ENCODE measurements around the gene POLR2B. TPM values are rescaled to one million over a fixed set of nuclear protein-coding genes. Genes with fewer than 3 reads are reported as not detected.

POLR2B gene
- total RNA-seq, 1 experiment from 2014 or later: 108 TPM

DNA sequence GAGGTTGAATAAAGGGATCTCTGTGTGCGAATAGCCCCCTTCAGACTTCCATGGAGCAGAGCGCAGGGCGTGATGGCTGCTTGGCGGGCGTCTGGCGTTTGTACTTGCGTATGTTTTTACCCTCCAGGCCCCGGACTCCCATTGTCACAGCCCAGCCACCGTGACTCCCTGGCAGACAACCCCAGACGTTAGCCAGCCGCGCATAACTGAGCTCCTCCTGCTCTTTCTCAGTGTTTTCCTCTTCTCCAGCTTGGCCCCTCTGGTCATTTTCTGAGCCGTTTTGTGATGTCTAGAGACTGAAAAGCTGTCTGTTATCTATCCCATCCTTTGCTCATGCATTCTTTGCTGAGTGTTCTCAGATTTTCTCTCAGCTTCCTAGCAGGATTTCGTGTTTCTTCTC, 77.2 kb downstream of the POLR2B start:
- Histone ChIP-seq H3K27ac (ENCODE audit: insufficient read length, low read depth, low read length) (no peak overlapping the region), H3K9ac (ENCODE audit: extremely low read depth, insufficient read length, low read length) (no peak overlapping the region)

More for the DNA sequence above, 77.2 kb downstream of the POLR2B start:
- Histone ChIP-seq H3K56ac (ENCODE audit: insufficient read length, low read depth, low read length) (no peak overlapping the region), H4K5ac (ENCODE audit: insufficient read length, low read depth, low read length) (no peak overlapping the region), H4K91ac (ENCODE audit: insufficient read length, low read depth, low read length) (no peak overlapping the region), H2AK5ac (ENCODE audit: insufficient read length, low read length) (no peak overlapping the region), H2BK15ac (ENCODE audit: low read depth, low read length) (no peak overlapping the region), H2BK20ac (ENCODE audit: low read depth, low read length, poor library complexity, severe bottlenecking) (no peak overlapping the region), H3K9me3 (ENCODE audit: control insufficient read depth, low read depth, low read length) (no peaks in the 10 kb centered on the region), H2BK12ac (ENCODE audit: insufficient read length, low read depth, low read length) (no peak overlapping the region), H3K4me2 (ENCODE audit: insufficient read depth, insufficient read length, low read length) (no peak overlapping the region), H3K27me3 (ENCODE audit: insufficient read depth, low read length) (no peaks in the 10 kb centered on the region), H3K4ac (ENCODE audit: low read depth, low read length) (no peak overlapping the region), H3K4me1 (ENCODE audit: insufficient read depth, low read length) (no peaks in the 10 kb centered on the region), H3K23ac (ENCODE audit: insufficient read length, low read depth, low read length) (no peak overlapping the region), H3K18ac (ENCODE audit: insufficient read length, low read depth, low read length) (no peak overlapping the region), H3K14ac (ENCODE audit: insufficient read depth, low read length) (no peak overlapping the region), H3K79me2 (ENCODE audit: insufficient read depth, low read length) (no peaks in the 10 kb centered on the region), H3T11ph (ENCODE audit: low read length) (no peak overlapping the region), H2BK5ac (ENCODE audit: insufficient read length, low read length) (no peak overlapping the region), H2AFZ (ENCODE audit: low read length) (no peak overlapping the region), H3K23me2 (ENCODE audit: insufficient read length, low read depth, low read length, poor library complexity, severe bottlenecking) (no peaks in the 10 kb centered on the region), H4K20me1 (ENCODE audit: control insufficient read depth, insufficient read depth, insufficient read length) (no peaks in the 10 kb centered on the region), H2BK120ac (ENCODE audit: low read depth, low read length, poor library complexity, severe bottlenecking) (no peak overlapping the region), H3K79me1 (ENCODE audit: insufficient read depth, low read depth, low read length, poor library complexity, severe bottlenecking) (no peaks in the 10 kb centered on the region), H4K8ac (replicated peaks; ENCODE audit: insufficient read length, low read depth, low read length) (no peak overlapping the region)
- peaks cover 6 to 7% of the 10 kb centered on the region in 2 experiments; a peak in 3 of 4 replicates for H3K4me1 Mint-ChIP-seq
- no peak overlapping the region; a peak in 1 of 7 replicates for H3K27ac Mint-ChIP-seq
- no peak for DNase-seq
- H3K9me3 Mint-ChIP-seq: no peaks in the 10 kb centered on the region
- H3K27me3 Mint-ChIP-seq (ENCODE audit: low read depth): peaks cover 9% of the 10 kb centered on the region
- no peak overlapping the region for H3K4me3 Mint-ChIP-seq
- TF ChIP-seq CTCF (conservative IDR thresholded peaks at IDR 0.05): no peak
- no CpG with 5 or more reads among the region's 14 CpGs for WGBS (ENCODE audit: extremely low coverage, insufficient read length, low lambda C conversion rate)
- no peaks in the 10 kb centered on the region for H3K36me3 Mint-ChIP-seq (ENCODE audit: insufficient read depth in 1 of 3, low read depth in 3 of 3)

All from H9 (cell line).